Naive thymus-derived CD4-positive, alpha-beta T cell (primary cell): ENCODE results near the gene NAV2. TPM values are rescaled to one million over a fixed set of nuclear protein-coding genes. Genes with fewer than 3 reads are reported as not detected.

Experiments used
- ATAC-seq: fragments of 150-1000 bp; cut with Tn5 transposase; 2 replicates; pipeline ENCODE4 v1.10.0; 2021; ENCODE audit warnings: mild to moderate bottlenecking, moderate library complexity
- CTCF ChIA-PET: fragments of 350-600 bp; sonication (Branson Sonifier 250); formaldehyde crosslinking; loops from one replicate; lab custom pipeline; 2021; ENCODE audit warnings: antibody characterized with exemption; lab: Charles Lee
- POLR2A ChIA-PET: fragments of 350-600 bp; sonication (Branson Sonifier 250); formaldehyde crosslinking; loops from one replicate; lab custom pipeline; 2021; ENCODE audit warnings: antibody characterized with exemption, inconsistent platforms; lab: Charles Lee
- DNase-seq, 9 donors: peaks; one replicate each; pipeline versions ENCODE4 v3.0.0 to v3.0.0-alpha.2; 2020 to 2022; ENCODE audit warnings: mixed read lengths in 1 of 9
- H3K27ac ChIP-seq: one replicate; pipeline ENCODE4 v1.7.0; 2013; ENCODE audit warnings: mild to moderate bottlenecking, low read depth, low read length, moderate library complexity
- H3K27me3 ChIP-seq, 2 donors: one replicate each; pipeline ENCODE4 v1.7.0; 2013; ENCODE audit warnings: low read length in 2 of 2, mild to moderate bottlenecking in 2 of 2, moderate library complexity in 2 of 2; ENCODE audit not compliant: control insufficient read depth in 2 of 2, insufficient read depth in 2 of 2
- H3K36me3 ChIP-seq, 3 experiments: 1 replicate in 2 of 3; 2 replicates in 1 of 3; pipeline ENCODE4 v1.7.0; 2013; ENCODE audit warnings: low read length in 3 of 3, mild to moderate bottlenecking in 3 of 3, moderate library complexity in 1 of 3; ENCODE audit not compliant: insufficient read depth in 3 of 3, control insufficient read depth in 2 of 3
- H3K4me1 ChIP-seq, 2 donors: one replicate each; pipeline ENCODE4 v1.7.0; 2013; ENCODE audit warnings: low read length in 2 of 2, mild to moderate bottlenecking in 2 of 2, moderate library complexity in 1 of 2; ENCODE audit not compliant: control insufficient read depth in 2 of 2, insufficient read depth in 2 of 2
- H3K4me3 ChIP-seq: 2 replicates; pipeline ENCODE4 v1.7.0; 2013; ENCODE audit warnings: mild to moderate bottlenecking, low read length
- H3K9me3 ChIP-seq, 3 experiments: 1 replicate in 2 of 3; 2 replicates in 1 of 3; pipeline ENCODE4 v1.7.0; 2013; ENCODE audit warnings: low read length in 3 of 3; ENCODE audit not compliant: control insufficient read depth in 2 of 3
- H3K27ac Mint-ChIP-seq, 9 donors: one replicate each; pipeline ENCODE4 v1.8.0; 2020 to 2022; ENCODE audit warnings: mixed read lengths in 9 of 9, mild to moderate bottlenecking in 8 of 9, moderate library complexity in 5 of 9, inconsistent platforms in 2 of 9
- H3K27me3 Mint-ChIP-seq, 5 donors: one replicate each; pipeline ENCODE4 v1.8.0; 2021 to 2022; ENCODE audit warnings: mixed read lengths in 5 of 5, mild to moderate bottlenecking in 1 of 5
- H3K36me3 Mint-ChIP-seq, 5 donors: one replicate each; pipeline ENCODE4 v1.8.0; 2020 to 2022; ENCODE audit warnings: mixed read lengths in 5 of 5, mild to moderate bottlenecking in 3 of 5, inconsistent platforms in 1 of 5
- H3K4me1 Mint-ChIP-seq, 7 donors: one replicate each; pipeline ENCODE4 v1.8.0; 2020 to 2022; ENCODE audit warnings: mixed read lengths in 7 of 7, mild to moderate bottlenecking in 3 of 7, inconsistent platforms in 1 of 7
- H3K4me3 Mint-ChIP-seq, 10 donors: one replicate each; pipeline ENCODE4 v1.8.0; 2020 to 2022; ENCODE audit warnings: mild to moderate bottlenecking in 10 of 10, mixed read lengths in 10 of 10, moderate library complexity in 6 of 10, inconsistent platforms in 2 of 10
- H3K9me3 Mint-ChIP-seq, 11 donors: one replicate each; pipeline ENCODE4 v1.8.0; 2020 to 2022; ENCODE audit warnings: mixed read lengths in 11 of 11, mild to moderate bottlenecking in 4 of 11, inconsistent platforms in 1 of 11, moderate library complexity in 1 of 11
- intact Hi-C, 2 donors: fragments of 100-400 bp; cut with micrococcal nuclease; formaldehyde crosslinking; loops; one replicate each; pipeline ENCODE4 v1.15.1; 2023
- polyA plus RNA-seq, 2 donors: library from polyadenylated mRNA; unstranded; fragments of 300-500 nt; fragmentation: Illumina TruSeq; gene quantifications; one replicate each; pipeline ENCODE4 v1.2.3, GENCODE V29; 2021
- total RNA-seq, 6 experiments: library from RNA in 5 of 6; stranded (reverse) in 5 of 6; gene quantifications; 1 replicate in 5 of 6; 2 replicates in 1 of 6; pipeline ENCODE4 v1.2.3 and lab custom pipeline; 2021 to 2026

Gene NAV2
- total and polyA plus RNA-seq, 7 experiments from 2014 or later: 0.24 to 2.2 (median 0.48) TPM; not detected in 2

DNA sequence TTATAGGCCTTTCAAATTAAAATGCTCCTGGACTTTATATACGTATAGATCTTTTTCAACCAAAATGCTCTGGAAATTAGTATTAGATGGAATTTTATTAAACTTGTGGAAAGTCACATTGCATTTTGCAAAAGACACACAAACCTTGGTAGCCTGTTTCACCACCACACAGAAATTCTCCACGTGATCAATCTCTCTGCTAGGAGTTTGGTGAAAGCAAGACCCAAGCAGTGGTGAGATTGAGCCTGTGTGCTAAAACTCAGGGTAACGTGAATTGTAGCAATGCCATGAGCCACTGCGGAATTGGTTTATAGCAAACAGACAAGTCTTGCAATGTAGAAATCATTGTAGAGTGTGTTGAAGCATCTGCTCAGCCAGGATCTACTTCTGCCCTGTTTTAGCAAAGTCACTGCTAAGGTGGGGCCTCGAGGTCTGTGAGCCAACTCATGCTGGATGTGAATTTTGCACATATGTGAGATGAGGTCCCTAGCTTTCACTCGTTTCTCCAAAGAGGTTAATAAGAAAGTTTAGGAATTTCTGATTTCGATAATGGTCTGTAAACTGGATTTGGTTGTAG lies 262.9 kb downstream of the NAV2 start:
- ChIA-PET CTCF (no interaction called here), POLR2A (no interaction called here)
- Mint-ChIP-seq H3K36me3 (no peaks in the 10 kb centered on the region), H3K4me3 (no peak overlapping the region), H3K9me3 (no peaks in the 10 kb centered on the region), H3K27ac (no peak overlapping the region), H3K4me1 (peaks cover 0 to 9% (median 0%) of the 10 kb centered on the region in 7 donors), H3K27me3 (peaks cover 0 to 9% (median 3%) of the 10 kb centered on the region in 5 donors)
- intact Hi-C loops: no loop called here
- Histone ChIP-seq H3K4me1 (peaks cover 0 to 4% of the 10 kb centered on the region in 2 donors), H3K9me3 (no peaks in the 10 kb centered on the region), H3K36me3 (no peaks in the 10 kb centered on the region), H3K27ac (no peak overlapping the region), H3K4me3 (no peak overlapping the region), H3K27me3 (no peaks in the 10 kb centered on the region)
- ATAC-seq (no peak), DNase-seq (no peak)

DNA sequence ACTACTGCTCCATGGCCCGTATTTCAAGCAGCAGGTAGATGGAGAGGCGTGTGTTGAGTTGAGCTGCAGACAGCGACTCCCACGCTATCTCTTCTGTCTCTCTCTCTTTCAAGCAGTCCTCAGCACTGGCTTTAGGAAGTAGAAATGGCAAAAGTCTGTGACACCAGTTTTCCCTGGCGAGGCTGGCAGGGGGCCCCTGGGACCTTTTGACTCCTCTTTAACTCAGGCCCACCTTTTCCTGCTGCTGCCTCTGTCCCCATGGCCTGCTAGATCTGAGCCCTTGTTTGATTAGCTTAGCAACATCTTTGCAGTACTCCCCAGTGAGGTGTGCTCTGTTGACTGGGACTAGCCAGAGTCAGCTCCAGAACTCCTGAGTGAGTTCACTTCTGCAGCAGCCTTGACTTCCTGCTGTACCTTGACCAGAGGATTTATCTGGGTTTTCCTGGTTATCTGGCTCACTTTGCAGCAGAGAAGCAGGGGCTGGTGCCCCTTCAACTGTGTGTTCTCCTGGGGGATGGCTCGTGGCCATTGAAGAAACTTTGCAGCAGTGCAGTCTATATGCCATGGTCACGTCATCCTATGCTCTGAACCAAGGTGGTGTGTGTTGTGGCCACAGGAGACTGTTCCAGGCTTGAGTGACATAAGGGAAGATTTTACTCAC lies 263.8 kb downstream of the NAV2 start:
- H3K9me3 ChIP-seq: no peaks in the 10 kb centered on the region
- H3K27ac ChIP-seq: no peak overlapping the region
- no peaks in the 10 kb centered on the region for H3K9me3 Mint-ChIP-seq
- no peaks in the 10 kb centered on the region for H3K36me3 Mint-ChIP-seq
- peaks cover 0 to 9% (median 3%) of the 10 kb centered on the region in 5 donors for H3K27me3 Mint-ChIP-seq
- no peak for DNase-seq
- peaks cover 0 to 3% (median 0%) of the 10 kb centered on the region in 7 donors for H3K4me1 Mint-ChIP-seq
- no peak overlapping the region for H3K4me3 ChIP-seq
- H3K4me1 ChIP-seq: peaks cover 0 to 2% of the 10 kb centered on the region in 2 donors
- no peaks in the 10 kb centered on the region for H3K27me3 ChIP-seq
- ChIA-PET POLR2A (no interaction called here), CTCF (no interaction called here)
- no peaks in the 10 kb centered on the region for H3K36me3 ChIP-seq
- H3K27ac Mint-ChIP-seq: no peak overlapping the region
- intact Hi-C loops: no loop called here
- ATAC-seq: no peak
- H3K4me3 Mint-ChIP-seq: no peak overlapping the region

DNA sequence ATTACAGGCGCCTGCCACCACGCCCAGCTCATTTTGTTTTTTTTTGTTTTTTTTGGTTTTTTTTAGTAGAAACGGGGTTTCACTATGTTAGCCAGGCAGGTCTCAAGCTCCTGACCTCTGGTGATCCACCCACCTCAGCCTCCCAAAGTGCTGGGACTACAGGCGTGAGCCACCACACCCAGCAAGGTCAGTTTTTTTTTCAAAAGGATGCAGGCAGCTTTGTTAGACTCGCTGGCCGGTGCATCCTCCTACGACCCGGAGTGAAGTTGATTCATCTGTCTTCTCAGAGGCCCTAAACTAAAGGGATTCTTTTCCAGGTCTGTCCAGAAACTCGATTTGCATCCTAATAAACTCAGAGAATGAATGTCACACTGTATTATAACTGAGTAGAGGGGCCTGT lies 265.3 kb downstream of the NAV2 start:
- Histone ChIP-seq H3K27me3 (no peaks in the 10 kb centered on the region), H3K4me3 (no peak overlapping the region), H3K4me1 (no peaks in the 10 kb centered on the region), H3K27ac (no peak overlapping the region), H3K36me3 (no peaks in the 10 kb centered on the region), H3K9me3 (no peaks in the 10 kb centered on the region)
- ChIA-PET POLR2A (no interaction called here), CTCF (no interaction called here)
- no peaks in the 10 kb centered on the region for H3K36me3 Mint-ChIP-seq
- intact Hi-C loops: no loop called here
- no peak overlapping the region for H3K27ac Mint-ChIP-seq
- no peak overlapping the region for H3K4me3 Mint-ChIP-seq
- peaks cover 0 to 9% (median 3%) of the 10 kb centered on the region in 5 donors for H3K27me3 Mint-ChIP-seq
- no peak for ATAC-seq
- peaks cover 0 to 3% (median 0%) of the 10 kb centered on the region in 7 donors for H3K4me1 Mint-ChIP-seq
- DNase-seq: no peak
- no peaks in the 10 kb centered on the region for H3K9me3 Mint-ChIP-seq

DNA sequence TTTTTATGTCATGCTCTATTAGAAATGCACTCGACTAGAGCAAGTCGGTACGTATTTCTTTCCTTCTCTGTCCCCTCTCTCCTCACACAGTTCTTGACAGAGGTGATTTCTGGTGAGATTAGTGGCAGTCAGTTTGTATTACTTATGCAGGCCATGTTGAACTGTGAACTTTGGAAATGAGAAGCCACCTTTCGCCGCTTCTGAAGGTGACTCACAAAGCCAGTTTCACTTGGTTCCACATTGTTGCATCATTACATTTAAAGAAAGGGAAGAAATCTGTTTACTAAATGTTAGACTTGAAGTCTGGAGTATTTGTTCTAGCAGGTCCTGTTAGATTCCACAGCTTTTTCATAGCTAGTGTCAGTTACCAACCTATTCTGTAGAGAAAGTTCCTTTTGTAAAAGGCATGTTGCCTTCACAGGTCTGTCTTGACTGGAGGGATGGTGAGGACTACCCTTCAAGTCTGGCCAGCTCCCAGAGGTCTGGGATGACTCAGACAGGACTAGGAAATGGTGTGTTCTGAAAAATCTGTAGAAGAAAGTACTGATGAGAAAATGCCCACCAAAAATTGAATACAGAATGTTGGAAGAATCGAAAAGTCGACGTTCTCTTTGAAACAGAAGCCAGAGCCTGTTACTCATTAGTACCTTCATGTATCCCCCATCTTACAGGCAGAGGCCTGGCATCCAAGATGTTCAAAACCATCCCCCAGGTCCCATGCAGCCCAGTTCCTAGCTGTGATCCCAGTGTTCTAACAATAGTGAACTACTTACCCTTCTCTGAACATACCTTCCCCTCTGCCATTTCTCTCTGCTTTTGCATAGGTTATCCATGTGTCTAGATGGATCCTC lies 266.3 kb downstream of the NAV2 start:
- ChIA-PET CTCF (no interaction called here), POLR2A (no interaction called here)
- Mint-ChIP-seq H3K27ac (peak overlapping the region in 1 of 9 donors; percentile 54), H3K36me3 (no peaks in the 10 kb centered on the region), H3K27me3 (peaks cover 0 to 15% (median 4%) of the 10 kb centered on the region in 5 donors), H3K4me3 (no peak overlapping the region), H3K9me3 (no peaks in the 10 kb centered on the region), H3K4me1 (peaks cover 0 to 3% (median 0%) of the 10 kb centered on the region in 7 donors)
- Histone ChIP-seq H3K27me3 (no peaks in the 10 kb centered on the region), H3K9me3 (no peaks in the 10 kb centered on the region), H3K4me3 (no peak overlapping the region), H3K27ac (no peak overlapping the region), H3K4me1 (no peaks in the 10 kb centered on the region), H3K36me3 (no peaks in the 10 kb centered on the region)
- no peak for DNase-seq
- no peak for ATAC-seq
- intact Hi-C loops: no loop called here

DNA sequence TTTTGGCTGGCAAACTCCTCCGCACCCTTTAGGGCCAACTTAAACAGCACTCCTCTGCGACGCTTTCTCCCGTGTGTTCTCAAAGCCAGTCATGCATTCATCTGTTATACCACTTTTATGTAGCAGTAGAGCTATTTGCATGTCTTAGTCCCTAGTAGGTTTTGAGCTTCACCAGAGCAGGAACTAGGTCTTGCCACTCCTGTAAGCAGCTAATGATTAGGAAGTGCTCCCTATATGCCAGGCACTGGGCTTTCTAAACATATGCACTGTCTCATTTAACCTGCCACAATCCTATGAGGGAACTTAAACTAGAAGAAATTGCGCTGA lies 266.8 kb downstream of the NAV2 start:
- DNase-seq (no peak), ATAC-seq (no peak)
- H3K36me3 ChIP-seq: no peaks in the 10 kb centered on the region
- Mint-ChIP-seq H3K36me3 (no peaks in the 10 kb centered on the region), H3K9me3 (no peaks in the 10 kb centered on the region), H3K4me3 (no peak overlapping the region), H3K27ac (no peak overlapping the region), H3K4me1 (peaks cover 0 to 3% (median 0%) of the 10 kb centered on the region in 7 donors), H3K27me3 (peaks cover 0 to 16% (median 4%) of the 10 kb centered on the region in 5 donors)
- H3K27me3 ChIP-seq: no peaks in the 10 kb centered on the region
- ChIA-PET POLR2A (no interaction called here), CTCF (no interaction called here)
- no peaks in the 10 kb centered on the region for H3K4me1 ChIP-seq
- H3K27ac ChIP-seq: no peak overlapping the region
- intact Hi-C loops: no loop called here
- H3K4me3 ChIP-seq: no peak overlapping the region
- no peaks in the 10 kb centered on the region for H3K9me3 ChIP-seq

DNA sequence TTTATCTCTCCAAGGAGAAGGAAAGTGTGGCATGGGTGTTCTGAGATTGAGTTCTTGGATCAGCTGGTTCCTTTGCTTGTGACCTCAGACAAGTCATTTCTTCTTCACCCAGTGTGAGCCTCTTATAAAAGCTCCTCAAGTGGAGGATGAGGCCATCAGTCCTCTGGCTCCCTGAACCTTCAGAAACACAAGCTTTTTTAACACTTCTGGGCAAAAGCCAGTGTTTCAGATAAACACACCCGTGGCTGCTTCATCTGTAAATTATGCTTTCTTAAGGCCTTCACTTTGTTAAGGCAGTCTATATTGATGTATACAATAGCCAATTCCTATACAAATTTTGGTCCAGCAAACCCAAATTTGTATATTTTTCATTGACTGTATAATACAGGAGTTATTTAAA lies 267.8 kb downstream of the NAV2 start:
- Mint-ChIP-seq H3K4me3 (no peak overlapping the region), H3K4me1 (peaks cover 0 to 3% (median 0%) of the 10 kb centered on the region in 7 donors), H3K27me3 (peaks cover 0 to 16% (median 4%) of the 10 kb centered on the region in 5 donors), H3K27ac (no peak overlapping the region), H3K9me3 (no peaks in the 10 kb centered on the region), H3K36me3 (no peaks in the 10 kb centered on the region)
- intact Hi-C loops: no loop called here
- Histone ChIP-seq H3K4me1 (no peaks in the 10 kb centered on the region), H3K9me3 (no peaks in the 10 kb centered on the region), H3K36me3 (no peaks in the 10 kb centered on the region), H3K27ac (no peak overlapping the region), H3K27me3 (no peaks in the 10 kb centered on the region), H3K4me3 (no peak overlapping the region)
- ChIA-PET CTCF (no interaction called here), POLR2A (no interaction called here)
- no peak for ATAC-seq
- no peak for DNase-seq
